Measurements from ENCODE around the gene TLE4.
A peak's percentile ranks its signal among the peaks of the same experiment; 100 is the strongest.

TLE4 gene

DNA sequence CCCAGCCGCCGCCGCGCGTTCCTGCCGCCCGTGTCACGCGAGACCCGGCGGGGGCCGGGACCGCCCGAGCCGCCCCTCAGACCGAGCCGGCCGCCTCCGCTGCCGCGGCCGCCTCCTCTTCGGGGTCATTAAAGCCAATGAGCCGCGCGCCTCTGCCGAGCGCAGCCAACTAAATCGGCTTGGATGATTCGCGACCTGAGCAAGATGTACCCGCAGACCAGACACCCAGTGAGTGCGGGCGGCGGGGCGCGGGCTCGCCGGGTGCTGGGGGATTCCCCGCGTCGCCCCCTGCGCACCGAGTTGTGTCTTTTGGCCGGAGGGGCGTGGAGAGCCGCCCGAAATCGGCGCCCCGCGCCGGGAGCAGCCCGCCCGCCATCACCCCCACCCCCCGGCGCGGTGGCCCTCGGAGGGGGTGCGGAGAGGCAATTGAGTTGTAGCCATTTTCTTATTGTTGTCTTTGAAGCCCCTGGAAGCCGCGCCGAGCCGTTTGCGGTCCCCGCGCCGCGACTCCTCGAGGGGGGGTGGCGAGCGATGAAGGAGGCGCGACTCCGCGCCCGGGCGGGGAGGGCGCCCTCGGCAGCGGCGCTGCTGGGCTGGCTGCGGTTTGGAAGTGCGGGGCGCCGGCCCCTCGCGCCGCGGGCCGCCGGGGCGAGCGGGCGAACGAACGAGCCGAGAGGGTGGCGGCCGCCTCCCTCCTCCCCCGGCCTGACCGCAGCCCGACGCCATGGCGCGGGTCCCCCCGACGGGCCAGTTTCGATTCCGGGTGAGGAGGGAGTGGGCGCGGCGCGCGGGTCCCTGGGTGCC lies 1.0 kb downstream of the TLE4 start:
- peak in 1 of 2 experiments; percentile 57 for DNase-seq

DNA sequence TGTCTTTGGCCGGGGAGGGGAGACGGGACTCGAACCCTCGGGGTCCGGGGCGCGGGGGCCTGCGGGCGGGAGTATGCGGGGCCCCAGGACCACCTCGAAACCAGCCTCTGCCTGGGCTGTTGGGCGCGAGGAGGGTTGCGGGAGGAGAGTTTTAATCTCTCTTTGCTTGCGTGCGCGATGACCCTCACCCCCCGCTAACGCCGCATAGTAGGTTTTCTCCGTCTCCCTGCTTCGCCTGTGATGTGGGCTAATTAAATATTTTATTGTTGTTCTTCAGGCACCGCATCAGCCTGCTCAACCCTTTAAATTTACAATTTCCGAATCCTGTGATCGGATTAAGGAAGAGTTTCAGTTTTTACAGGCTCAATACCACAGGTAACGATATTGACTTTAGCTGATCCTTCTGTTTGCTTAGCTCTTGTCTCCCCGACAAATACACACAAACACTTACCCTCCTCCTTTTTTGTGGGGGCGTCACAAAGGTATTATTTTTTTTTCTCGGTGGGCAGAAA lies 1.7 kb downstream of the TLE4 start:
- DNase-seq: no peak

DNA sequence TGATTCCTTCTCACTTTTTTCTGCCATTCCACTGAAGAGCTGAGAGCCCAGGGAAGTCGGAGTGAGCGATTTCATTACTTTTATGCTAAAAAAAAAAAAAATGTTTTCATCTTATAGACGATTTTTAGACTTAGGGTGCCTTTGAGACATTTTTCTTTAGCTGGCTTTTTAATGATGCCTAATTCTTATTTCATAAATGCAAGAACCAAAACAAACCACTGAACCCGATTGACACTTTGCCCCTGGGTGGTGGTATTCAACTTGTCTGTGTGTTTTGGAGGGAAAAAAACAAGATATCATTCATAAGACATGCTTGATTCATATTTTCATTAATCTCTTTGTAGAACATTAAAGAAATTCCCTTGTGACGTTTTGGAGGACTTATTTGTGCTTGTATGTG lies 2.4 kb downstream of the TLE4 start:
- no peak for DNase-seq

DNA sequence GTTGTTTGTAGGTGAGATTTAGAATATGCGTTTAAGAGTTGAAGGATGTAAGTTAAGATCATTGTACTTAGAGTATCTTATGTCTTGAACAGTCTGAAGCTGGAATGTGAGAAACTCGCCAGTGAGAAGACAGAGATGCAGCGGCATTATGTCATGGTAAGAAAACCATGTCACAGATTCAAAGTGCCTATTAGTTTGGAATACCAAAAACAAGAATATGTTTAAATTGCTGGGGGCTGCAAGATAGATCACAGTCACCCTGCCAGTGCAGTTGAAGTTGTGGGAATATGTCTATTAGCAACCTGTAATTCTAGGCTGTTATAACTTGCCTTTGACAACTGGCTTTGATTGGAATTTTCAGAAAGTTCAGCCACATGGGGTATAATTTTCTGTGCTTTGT lies 3.0 kb downstream of the TLE4 start:
- DNase-seq: no peak

DNA sequence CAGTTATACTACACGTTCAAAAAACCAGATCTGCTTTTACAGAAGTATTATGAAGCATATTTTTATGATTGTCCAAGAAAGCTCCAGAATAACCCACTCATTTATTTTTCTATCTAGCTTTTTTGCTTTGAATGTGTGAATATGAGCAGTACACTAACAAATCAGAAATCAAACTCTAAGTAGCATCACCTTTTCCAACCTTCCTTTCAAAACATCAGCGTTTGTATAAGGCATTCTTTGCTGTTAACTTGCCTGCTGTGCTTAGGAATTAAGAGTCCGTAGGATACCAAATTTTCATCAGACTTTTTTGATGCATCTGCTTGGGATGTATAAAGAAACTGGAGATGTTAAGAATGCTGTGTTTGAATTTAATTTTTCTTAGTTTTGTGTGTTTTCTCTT lies 3.8 kb downstream of the TLE4 start:
- DNase-seq: no peak

DNA sequence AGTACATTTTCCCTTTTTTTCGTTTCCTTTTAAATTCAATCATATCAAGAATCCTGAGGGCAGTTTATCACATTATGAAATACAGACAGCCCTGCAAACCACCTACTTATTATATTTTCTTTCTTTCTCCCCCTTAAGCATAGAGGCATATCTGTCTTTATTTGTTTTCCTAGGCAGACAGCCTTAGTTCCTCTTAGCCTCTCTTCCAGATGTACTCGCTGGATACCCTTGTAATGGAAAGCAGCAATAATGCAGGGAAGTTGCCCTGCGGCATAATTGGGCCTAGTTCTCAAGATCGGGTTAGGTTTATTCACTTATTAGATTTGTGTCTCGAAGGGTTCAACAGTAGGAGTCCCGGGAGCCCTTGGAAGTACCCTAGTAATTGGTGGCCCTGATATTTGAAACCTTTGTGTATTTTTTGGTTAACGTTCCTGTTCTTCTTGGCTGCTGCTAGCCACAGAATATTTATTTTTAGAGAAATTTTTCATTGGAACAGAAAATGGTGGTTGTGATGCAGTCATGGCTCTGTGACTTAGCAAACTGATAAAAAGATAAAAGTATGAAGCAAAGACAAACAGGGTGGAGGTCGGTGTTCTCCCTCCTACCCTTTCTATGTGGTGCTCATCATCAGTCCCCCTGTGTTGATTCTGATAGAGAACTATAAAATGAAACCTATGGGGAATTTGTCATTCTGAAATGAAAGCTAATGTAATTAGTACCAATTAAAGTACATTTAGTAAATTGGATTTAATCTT lies 6.4 kb downstream of the TLE4 start:
- DNase-seq: no peak

DNA sequence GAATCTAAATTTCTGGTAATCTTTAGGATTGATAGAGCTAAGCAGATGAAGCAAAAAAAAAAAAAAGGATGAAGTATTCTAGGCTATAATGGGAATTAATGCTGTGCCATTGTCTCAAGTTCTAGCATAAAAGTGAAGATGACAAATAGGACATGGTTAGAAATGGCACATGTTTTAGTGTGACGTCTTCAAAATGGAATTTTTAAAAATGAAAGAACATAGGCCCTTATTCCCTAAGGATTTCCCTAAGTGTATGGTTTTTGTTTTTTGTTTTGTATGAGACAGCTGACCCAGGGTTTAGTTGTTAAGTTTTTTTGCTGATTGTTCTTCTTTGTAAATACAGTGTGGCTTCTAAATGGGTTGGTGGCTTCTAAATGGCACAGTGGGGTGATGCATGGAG lies 7.1 kb downstream of the TLE4 start:
- no peak for DNase-seq

DNA sequence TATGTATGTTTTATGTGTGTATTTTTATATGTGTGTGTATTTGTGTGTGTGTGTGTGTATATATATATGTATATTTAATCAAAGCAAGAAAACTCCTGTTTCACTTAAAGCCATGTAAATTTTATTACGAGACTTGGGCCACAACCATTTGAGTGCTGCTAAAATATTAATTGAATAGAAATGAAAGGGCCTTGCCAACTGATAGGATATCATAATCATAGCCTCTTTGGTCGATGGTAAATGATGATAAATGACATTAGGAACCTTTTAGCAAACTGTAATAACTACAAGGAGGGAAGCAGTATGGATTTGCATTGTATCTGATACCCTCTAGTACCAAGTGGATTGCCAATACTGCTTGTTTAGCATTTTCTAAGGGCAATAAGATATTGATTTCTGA lies 7.9 kb downstream of the TLE4 start:
- DNase-seq: no peak

DNA sequence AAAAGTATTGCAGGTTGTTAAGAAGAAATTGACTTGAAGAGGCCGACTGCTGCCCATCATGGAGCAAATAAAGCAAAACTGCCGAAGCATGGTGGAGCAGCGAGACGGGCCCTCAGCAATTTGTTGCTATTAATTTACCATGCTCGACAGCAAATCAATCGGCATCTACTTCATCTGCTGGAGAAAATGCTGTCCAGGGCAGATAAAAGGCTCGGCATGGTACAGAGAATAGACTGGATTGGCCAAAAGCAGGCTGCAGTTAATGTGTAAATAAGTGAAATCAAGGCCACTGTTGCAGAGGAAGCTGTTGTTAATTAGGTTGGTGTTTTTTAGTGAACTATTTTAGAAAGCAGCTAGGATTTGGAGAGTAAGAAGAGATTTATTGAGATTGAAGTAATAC lies 8.3 kb downstream of the TLE4 start:
- DNase-seq: no peak

DNA sequence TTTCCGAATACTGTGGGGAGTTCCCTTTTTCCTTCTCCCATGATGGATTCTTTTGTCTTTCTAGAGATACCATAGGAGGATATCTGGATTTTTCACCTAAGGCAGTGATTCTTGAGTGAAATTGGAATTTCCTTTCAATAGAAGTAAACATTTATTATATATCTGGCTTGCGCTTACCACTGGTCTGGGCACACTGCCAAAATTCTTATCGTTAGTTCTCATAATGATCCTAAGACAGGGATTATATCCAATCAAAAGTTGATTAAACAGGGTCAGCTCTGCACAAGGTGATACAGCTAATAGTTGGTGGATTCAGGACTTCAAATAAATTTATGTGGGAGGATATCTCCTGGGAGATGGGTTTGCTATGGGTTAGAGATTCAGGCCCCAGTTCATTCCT lies 9.6 kb downstream of the TLE4 start:
- DNase-seq: peak in 1 of 2 experiments; percentile 17

DNA sequence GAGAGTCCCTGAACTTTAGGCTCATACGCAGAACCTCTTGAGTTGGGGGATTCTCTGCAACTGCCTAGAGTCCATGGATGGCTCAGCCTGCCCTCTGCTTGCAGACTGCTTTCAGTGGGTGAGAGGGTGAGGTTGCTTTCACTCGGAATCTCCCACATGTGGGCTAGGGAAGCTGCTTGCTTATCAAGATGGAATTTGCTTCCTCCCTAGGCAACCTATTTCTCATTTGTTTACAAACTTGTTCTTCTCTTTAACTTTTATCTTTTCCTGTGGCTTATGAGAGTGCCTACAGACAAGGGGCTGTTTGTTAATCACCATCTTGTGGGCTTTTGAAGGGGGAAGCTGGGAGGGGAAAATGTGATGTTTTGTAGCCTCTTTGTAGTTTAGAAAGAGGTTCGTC lies 10.0 kb downstream of the TLE4 start:
- no peak for DNase-seq

DNA sequence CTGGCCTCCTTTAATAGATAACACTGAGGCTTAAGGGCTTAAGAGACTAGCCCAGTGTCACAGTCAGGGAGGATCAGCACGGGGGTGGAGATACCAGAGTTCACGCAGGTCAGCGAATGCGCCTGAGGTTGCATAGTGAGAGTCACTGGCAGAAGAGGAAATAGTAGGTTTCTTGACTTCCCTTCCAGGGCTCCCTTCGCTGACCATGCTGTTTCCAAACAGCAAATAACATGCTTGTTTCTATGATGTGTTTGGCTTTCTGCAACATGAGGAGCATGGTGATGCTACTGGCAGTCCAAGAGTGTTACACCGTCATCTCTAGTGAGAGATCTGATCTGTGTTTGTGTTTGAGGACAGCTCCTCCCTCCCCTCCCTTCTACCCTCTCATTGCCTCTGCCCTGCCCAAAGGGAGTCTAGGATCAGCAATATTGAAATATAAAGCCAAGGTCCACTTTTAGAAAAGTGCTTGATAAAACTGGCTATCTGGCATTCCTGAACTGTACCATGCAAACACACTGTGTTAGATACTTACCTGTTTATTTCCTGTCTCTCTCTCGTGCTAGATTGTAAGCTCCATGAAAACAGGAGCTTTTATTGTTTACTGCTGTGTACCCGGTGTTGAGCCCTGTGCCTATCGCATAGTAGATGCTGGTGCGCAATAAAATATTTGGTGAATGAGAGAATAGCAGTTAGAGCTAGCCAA lies 12.3 kb downstream of the TLE4 start:
- DNase-seq: no peak

DNA sequence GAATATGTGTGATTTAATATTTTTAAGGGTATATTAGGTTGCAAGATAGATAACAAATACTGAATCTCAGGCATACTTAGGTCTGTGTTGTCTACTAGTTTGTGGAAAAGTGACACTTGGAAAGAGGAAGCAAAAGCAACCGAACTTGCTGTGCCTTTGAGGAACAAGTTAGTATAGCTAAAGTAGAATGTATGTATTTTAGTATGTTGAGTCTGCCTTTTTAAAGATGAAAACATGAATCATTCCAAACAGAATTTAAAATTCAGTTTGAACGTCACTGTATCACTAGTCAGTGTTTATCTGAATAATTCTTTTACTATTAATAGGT lies 12.9 kb downstream of the TLE4 start:
- no peak for DNase-seq

DNA sequence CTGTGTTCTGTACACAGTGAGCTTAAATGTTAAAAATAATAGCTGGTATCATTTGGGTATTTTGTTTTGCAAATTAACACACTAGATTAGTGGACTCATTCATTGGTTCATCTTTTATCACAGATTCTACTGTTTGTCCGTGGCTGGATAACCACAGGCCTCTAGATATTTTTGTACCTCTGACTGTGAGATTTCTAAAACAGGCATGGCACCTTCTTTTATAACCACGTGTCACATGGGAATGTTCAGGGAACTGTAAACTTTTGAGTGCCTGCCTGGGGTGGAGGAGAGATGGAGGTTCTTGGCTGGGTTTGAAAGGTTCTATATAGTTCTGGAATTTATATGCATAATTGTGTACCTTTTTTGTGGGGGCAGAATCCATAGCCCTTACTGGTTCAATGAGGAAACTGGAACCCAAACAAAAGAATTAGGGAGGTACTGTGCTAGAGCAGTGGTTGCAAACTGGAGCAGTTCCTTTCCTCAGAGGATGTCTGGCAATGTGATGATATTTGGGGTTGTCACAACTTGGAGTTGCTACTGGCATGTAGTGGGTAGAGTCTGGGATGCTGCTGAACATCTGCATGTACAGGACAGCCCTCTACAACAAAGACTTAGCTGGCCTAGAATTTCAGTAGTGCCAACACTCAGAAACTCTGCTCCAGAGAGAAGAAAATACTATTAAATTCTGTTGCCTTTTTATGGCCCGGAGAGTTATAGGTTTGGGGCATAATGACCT lies 16.9 kb downstream of the TLE4 start:
- no peak for DNase-seq

DNA sequence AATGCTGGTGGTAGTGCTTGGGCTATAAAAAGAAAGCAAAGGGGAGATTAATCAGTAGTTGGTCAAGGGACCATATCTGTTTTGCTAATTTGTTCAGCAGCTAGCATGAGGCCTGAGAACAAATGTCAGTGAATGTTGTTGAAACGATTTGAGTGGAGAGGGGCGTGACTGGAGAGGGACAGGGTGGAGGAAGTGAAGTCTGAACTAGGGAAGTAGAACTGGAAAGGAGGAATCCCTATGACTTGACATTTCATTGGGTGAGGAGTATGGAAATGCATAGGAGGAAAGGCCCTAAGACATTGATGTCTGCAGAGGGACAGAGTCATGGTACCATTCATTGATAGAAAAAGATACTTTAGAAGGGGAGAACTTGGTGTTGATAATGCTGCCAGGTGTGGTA lies 19.7 kb downstream of the TLE4 start:
- no peak for DNase-seq

DNA sequence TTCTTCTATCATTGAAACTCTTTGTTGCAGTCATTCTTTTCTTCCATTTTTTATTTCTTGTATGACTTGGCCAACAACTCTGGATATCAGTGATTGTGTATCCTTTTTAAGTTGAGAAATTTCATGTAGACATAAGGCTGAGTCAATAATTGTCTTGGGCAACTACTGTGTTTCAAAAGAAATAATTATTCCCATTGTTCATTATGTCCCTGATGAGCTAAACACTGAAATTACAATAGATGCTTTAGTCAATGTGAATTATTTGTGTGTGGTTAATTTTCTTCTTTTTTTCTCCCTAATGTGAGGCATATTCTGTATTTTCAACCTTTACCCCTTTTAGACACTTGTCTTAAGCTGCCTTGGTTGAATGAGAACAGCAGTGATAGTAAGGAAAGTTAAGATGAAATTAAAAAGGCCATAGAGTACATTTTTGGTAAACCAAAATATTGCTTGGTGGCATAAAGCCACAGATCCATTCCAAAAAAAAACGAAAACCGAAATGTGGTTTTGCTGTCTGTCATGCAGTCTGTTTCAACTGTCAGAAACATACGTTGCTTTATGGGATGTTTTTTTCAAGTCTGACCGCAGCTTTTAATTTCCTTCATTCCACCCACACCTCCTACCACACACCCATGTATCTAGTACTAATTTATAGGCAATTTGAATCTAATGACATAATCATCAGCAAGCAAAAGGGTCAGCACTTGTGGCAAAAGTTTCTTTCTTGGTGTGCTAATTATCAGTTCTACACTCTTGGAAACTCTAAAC lies 21.1 kb downstream of the TLE4 start:
- no peak for DNase-seq

DNA sequence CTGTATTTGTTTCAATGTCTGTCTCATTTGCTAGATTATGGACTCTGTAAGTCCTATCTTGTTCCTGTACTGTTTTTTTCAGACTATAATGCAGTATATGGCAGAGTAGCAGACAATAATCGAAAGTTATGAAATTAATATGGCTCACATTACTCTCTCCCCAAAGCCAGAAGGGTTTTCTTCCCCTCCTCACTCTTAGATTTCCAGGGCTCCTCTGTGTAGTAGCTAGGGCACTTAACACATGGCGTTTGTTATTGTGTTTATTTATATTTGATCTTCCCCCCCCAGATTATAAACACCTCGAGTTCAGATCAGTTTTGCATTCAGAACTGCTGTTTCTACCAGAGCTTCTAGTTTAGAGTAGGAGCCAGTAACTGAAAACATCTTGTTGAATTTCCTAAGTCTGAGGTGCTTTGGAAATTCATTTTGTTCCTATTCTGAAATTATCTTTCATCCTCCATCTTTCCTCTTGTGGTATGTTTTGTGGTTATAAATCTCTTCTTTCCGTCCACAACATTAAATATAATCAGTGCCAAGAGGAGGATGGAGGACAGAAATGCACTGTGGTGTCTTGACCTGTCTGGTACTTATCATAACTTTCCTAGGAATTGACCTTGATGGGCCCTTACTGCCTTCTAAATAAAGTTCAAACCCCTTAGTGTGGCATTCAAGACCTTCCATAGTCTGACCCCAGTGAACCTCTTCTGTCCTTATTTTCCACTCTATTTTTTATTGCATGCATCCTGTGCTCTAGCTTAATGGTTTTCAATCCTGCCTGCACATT lies 27.0 kb downstream of the TLE4 start:
- DNase-seq: no peak

DNA sequence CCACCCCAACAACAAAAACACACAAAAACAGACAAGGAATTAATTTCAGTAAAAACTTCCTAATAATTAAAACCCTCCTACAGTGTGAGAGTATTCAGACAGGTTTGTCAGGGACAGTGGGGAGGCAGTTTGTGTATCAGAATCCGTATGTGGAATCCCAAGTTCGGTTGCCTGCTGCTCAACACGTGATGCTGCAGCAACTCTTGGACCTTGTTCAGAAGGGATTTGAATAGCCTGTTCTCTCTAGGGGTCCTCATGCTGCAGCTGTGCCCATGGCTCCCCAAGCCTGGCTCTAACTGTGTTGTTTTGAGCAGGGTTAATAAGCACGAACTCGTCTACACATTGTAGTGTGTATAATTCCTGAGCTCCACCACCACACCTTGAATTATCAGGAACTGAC lies 28.7 kb downstream of the TLE4 start:
- DNase-seq: no peak

DNA sequence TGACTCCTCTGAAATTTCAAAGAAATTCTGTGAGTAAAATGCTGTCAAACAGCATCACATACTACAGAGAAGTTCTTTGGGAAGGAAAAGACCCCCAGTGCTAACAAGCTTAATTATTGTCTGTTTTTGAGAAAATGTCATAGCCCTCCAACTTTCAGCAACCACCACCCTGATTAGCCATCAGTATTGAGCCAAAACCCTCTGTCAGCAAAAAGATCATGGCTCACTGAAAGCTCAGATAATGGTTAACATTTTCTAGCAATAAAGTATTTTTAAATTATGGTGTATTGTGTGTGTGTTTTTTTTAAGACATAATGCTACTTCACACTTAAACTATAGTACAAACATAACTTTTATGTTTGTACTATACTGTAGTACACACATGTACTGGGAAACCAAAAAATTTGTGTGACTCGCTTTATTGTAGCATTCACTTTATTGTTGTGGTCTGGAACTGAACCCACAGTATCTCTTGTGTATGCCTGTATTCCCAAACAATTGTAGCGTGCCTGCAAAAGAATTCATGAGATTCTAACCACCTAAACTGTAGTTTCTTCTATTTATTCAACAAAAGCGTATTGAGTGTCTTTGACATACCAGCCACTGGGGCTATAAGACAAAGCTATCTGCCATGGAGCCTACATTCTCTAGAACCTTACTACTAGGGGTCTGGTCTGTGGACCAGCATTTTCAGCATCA lies 31.6 kb downstream of the TLE4 start:
- DNase-seq: no peak

DNA sequence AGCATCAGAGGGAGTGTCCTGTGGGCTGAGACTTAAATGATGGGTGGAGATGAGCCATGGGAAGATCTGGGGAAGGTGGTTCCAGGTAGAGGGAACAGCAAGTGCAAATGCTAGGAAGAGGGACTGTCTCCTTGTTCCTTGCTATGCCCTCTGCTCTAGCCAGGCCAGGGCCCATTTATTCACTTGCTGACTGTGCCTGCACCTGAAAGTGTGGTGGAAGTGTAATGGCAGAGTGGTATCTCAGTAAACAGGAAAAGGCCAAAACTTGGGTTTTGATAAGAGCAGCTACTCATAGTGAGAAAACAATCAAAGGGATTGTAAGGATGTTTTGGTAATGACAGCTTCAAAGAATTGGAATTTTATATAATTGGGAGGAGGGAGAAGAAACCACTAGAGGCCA lies 32.4 kb downstream of the TLE4 start:
- no peak for DNase-seq
